ENCODE measurements around the gene PCBP2.
"Not testable (repeated sequence)": the region's sequence is repeated elsewhere in the genome, so short reads cannot be mapped to it uniquely, and the experiment has no call there.

The PCBP2 gene

GRCh38 chr12:53474077-53474476 lies 22.2 kb downstream of the PCBP2 start:
- DNase-seq (ENCODE audit: low spot score), result no peak

- DNase-seq (ENCODE audit: low spot score), result no peak
Observed at GRCh38 chr12:53474819-53475218, 22.9 kb downstream of the PCBP2 start.

- DNase-seq (ENCODE audit: low spot score), result no peak
Observed at GRCh38 chr12:53476769-53477209, 24.9 kb downstream of the PCBP2 start.

- DNase-seq (ENCODE audit: low spot score), result no peak
Observed at GRCh38 chr12:53478865-53479264, 27.0 kb downstream of the PCBP2 start.

- DNase-seq (ENCODE audit: low spot score), result no peak
Observed at GRCh38 chr12:53479331-53479730, 27.4 kb downstream of the PCBP2 start.

- no peak for DNase-seq (ENCODE audit: low spot score)
Observed at GRCh38 chr12:53480491-53481442, 28.9 kb downstream of the PCBP2 start.

GRCh38 chr12:53481458-53481857 lies 29.6 kb downstream of the PCBP2 start:
- DNase-seq (ENCODE audit: low spot score), result not testable (repeated sequence)

- peak; percentile 59 for DNase-seq (ENCODE audit: low spot score)
Observed at GRCh38 chr12:53481939-53482586, 30.2 kb downstream of the PCBP2 start.

- DNase-seq (ENCODE audit: low spot score), result no peak
Observed at GRCh38 chr12:53482626-53483168, 30.8 kb downstream of the PCBP2 start.

GRCh38 chr12:53483225-53483978 lies 31.5 kb downstream of the PCBP2 start:
- no peak for DNase-seq (ENCODE audit: low spot score)

- DNase-seq (ENCODE audit: low spot score), result no peak
Observed at GRCh38 chr12:53483979-53484377, 32.1 kb downstream of the PCBP2 start.

- DNase-seq (ENCODE audit: low spot score), result no peak
Observed at GRCh38 chr12:53484686-53485575, 33.0 kb downstream of the PCBP2 start.

- no peak for DNase-seq (ENCODE audit: low spot score)
Observed at GRCh38 chr12:53485955-53486735, 34.2 kb downstream of the PCBP2 start.

- no peak for DNase-seq (ENCODE audit: low spot score)
Observed at GRCh38 chr12:53486736-53487487, 35.0 kb downstream of the PCBP2 start.

- no peak for DNase-seq (ENCODE audit: low spot score)
Observed at GRCh38 chr12:53489242-53489864, 37.5 kb downstream of the PCBP2 start.

GRCh38 chr12:53492188-53492587 lies 40.3 kb downstream of the PCBP2 start:
- DNase-seq (ENCODE audit: low spot score), result no peak

GRCh38 chr12:53492830-53493609 lies 41.1 kb downstream of the PCBP2 start:
- DNase-seq (ENCODE audit: low spot score), result peak; percentile 95

Measured in HuH-7 (cell line).